ENCODE data around the gene PLET1.

Gene PLET1

DNA sequence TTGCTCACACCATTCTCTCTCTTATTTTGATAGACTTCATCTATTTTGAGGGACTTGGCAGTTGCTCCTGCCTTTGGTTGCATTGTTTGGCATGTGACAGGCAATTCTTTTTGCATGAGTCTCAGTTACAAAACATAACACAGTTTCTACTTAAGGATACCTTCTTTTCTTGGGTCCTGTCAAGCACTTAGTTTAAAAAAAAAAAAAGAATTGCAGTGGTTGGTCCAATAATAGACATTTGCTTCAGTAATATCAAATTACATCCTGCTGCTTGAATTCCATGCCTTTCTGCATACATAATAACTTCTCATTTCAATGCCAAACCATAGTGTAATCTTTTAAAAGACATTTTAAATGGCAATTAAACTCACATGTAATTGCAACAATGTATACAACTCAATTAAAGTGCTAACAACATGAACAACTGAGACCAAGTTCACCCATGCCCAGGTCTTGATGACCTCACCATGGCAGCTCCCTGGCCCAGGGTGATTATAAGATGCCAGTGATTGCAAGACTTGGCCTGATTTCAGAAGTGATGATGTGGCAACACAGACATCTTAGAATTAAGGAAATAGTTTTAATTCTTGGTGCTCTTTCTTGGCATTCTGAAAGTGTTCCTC, 32.2 kb upstream of the PLET1 start:
- TF ChIP-seq, protein P1, sequence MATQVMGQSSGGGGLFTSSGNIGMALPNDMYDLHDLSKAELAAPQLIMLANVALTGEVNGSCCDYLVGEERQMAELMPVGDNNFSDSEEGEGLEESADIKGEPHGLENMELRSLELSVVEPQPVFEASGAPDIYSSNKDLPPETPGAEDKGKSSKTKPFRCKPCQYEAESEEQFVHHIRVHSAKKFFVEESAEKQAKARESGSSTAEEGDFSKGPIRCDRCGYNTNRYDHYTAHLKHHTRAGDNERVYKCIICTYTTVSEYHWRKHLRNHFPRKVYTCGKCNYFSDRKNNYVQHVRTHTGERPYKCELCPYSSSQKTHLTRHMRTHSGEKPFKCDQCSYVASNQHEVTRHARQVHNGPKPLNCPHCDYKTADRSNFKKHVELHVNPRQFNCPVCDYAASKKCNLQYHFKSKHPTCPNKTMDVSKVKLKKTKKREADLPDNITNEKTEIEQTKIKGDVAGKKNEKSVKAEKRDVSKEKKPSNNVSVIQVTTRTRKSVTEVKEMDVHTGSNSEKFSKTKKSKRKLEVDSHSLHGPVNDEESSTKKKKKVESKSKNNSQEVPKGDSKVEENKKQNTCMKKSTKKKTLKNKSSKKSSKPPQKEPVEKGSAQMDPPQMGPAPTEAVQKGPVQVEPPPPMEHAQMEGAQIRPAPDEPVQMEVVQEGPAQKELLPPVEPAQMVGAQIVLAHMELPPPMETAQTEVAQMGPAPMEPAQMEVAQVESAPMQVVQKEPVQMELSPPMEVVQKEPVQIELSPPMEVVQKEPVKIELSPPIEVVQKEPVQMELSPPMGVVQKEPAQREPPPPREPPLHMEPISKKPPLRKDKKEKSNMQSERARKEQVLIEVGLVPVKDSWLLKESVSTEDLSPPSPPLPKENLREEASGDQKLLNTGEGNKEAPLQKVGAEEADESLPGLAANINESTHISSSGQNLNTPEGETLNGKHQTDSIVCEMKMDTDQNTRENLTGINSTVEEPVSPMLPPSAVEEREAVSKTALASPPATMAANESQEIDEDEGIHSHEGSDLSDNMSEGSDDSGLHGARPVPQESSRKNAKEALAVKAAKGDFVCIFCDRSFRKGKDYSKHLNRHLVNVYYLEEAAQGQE (IDR thresholded peaks at IDR 0.05; ENCODE audit: insufficient replicate concordance, low read depth): no peak
- TF ChIP-seq GABPA (IDR thresholded peaks at IDR 0.05; ENCODE audit: low read depth) (no peak), SPI1 (IDR thresholded peaks at IDR 0.05; ENCODE audit: borderline replicate concordance, low read depth) (no peak), POLR2AphosphoS5 (IDR thresholded peaks at IDR 0.05; ENCODE audit: low read depth) (no peak)
- TF ChIP-seq, protein P2, sequence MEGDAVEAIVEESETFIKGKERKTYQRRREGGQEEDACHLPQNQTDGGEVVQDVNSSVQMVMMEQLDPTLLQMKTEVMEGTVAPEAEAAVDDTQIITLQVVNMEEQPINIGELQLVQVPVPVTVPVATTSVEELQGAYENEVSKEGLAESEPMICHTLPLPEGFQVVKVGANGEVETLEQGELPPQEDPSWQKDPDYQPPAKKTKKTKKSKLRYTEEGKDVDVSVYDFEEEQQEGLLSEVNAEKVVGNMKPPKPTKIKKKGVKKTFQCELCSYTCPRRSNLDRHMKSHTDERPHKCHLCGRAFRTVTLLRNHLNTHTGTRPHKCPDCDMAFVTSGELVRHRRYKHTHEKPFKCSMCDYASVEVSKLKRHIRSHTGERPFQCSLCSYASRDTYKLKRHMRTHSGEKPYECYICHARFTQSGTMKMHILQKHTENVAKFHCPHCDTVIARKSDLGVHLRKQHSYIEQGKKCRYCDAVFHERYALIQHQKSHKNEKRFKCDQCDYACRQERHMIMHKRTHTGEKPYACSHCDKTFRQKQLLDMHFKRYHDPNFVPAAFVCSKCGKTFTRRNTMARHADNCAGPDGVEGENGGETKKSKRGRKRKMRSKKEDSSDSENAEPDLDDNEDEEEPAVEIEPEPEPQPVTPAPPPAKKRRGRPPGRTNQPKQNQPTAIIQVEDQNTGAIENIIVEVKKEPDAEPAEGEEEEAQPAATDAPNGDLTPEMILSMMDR (IDR thresholded peaks at IDR 0.05; ENCODE audit: insufficient read depth, low read length): no peak
- H3K27ac ChIP-seq (replicated peaks): no peak overlapping the region
- H3K4me3 ChIP-seq (replicated peaks; ENCODE audit: insufficient read depth, low read length): no peak overlapping the region
- peak; percentile 38 to 68 for DNase-seq (ENCODE audit: low read depth in 1 of 2, low spot score in 1 of 2)
- no peaks in the 10 kb centered on the region for H3K27me3 ChIP-seq (ENCODE audit: insufficient read depth, poor library complexity, severe bottlenecking)

DNA sequence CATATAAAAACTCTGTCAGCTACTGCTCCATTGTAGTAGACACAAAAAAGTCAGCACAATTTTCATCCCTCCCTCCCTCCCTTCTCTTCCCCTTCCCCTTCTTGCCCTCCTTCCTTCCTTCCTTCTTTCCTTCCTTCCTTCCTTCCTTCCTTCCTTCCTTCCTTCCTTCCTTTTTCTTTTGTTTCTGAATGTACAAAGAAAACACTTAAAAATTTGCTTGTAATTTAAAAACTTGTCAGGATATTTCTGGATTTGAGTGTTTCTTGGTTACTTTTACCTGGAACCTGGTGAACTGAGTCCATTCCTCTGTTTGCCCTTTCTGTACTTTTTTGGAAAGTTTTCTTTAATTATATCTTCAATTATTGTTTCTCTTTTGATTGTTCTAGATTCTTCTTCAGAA, 31.5 kb upstream of the PLET1 start:
- no peak overlapping the region for H3K27ac ChIP-seq (replicated peaks)
- TF ChIP-seq GABPA (IDR thresholded peaks at IDR 0.05; ENCODE audit: low read depth) (no peak), SPI1 (IDR thresholded peaks at IDR 0.05; ENCODE audit: borderline replicate concordance, low read depth) (no peak), POLR2AphosphoS5 (IDR thresholded peaks at IDR 0.05; ENCODE audit: low read depth) (no peak)
- TF ChIP-seq, protein P1 (IDR thresholded peaks at IDR 0.05; ENCODE audit: insufficient replicate concordance, low read depth): no peak
- TF ChIP-seq, protein P2 (IDR thresholded peaks at IDR 0.05; ENCODE audit: insufficient read depth, low read length): no peak
- no peak overlapping the region for H3K4me3 ChIP-seq (replicated peaks; ENCODE audit: insufficient read depth, low read length)
- H3K27me3 ChIP-seq (ENCODE audit: insufficient read depth, poor library complexity, severe bottlenecking): no peaks in the 10 kb centered on the region
- no peak for DNase-seq (ENCODE audit: low read depth in 1 of 2, low spot score in 1 of 2)

DNA sequence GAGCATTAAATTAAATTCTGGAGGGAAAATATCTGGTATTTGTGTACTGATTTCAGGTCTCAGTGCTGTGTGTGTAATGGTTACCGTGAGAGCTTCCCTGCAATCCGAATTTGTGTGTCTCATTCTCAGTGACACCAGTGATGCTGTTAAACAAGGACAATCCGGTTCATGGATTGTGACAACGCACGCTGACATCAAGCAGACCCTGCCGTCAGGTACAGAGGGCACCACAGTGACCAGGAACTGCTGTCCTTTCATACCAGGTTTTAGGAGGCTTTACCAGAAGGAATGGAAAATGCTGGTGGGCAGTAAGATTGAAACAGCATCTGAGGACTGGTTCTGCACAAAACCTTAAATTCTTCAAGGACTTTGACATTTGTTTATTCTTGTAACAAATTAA, 30.5 kb upstream of the PLET1 start:
- Histone ChIP-seq H3K4me3 (replicated peaks; ENCODE audit: insufficient read depth, low read length) (no peak overlapping the region), H3K27me3 (ENCODE audit: insufficient read depth, poor library complexity, severe bottlenecking) (no peaks in the 10 kb centered on the region), H3K27ac (replicated peaks) (no peak overlapping the region)
- TF ChIP-seq, protein P2 (IDR thresholded peaks at IDR 0.05; ENCODE audit: insufficient read depth, low read length): no peak
- no peak for TF ChIP-seq SPI1 (IDR thresholded peaks at IDR 0.05; ENCODE audit: borderline replicate concordance, low read depth)
- TF ChIP-seq, protein P1 (IDR thresholded peaks at IDR 0.05; ENCODE audit: insufficient replicate concordance, low read depth): no peak
- TF ChIP-seq GABPA (IDR thresholded peaks at IDR 0.05; ENCODE audit: low read depth): no peak
- TF ChIP-seq POLR2AphosphoS5 (IDR thresholded peaks at IDR 0.05; ENCODE audit: low read depth): no peak
- DNase-seq (ENCODE audit: low read depth in 1 of 2, low spot score in 1 of 2): no peak

Measured in HL-60 (cell line).